ENCODE results near the gene PHF20.

- no peak for TF ChIP-seq CTCF (IDR thresholded peaks at IDR 0.05)
- TF ChIP-seq POLR2A (IDR thresholded peaks at IDR 0.05) = no peak
Measured at GRCh38 chr20:35917077-35917476, 145.3 kb downstream of the PHF20 start.

Measured in ovary (tissue), 3 donors.